CD14-positive monocyte (primary cell): ENCODE measurements around the gene STOML2. TPM values are rescaled to one million over a fixed set of nuclear protein-coding genes. Genes with fewer than 3 reads are reported as not detected.

ENCODE experiments used
- DNase-seq, 3 donors: peaks; one replicate each; pipeline ENCODE4 v3.0.0-alpha.2; 2011 to 2022
- H2AFZ ChIP-seq: 2 replicates; pipeline ENCODE4 v1.6.0; 2012; ENCODE audit warnings: mild to moderate bottlenecking, low read depth, low read length, inconsistent platforms; ENCODE audit not compliant: insufficient read depth, poor library complexity, severe bottlenecking
- H3K27ac ChIP-seq, 2 donors: 1 replicate in 1 of 2; 2 replicates in 1 of 2; pipeline ENCODE4 v1.5.1; 2012 to 2013; ENCODE audit warnings: low read length in 2 of 2, control low read depth in 1 of 2, inconsistent platforms in 1 of 2, low read depth in 1 of 2, mild to moderate bottlenecking in 1 of 2
- H3K27me3 ChIP-seq, 2 donors: one replicate each; pipeline versions ENCODE4 v1.6.0 to v1.6.1; 2011 to 2013; ENCODE audit warnings: low read length in 2 of 2; ENCODE audit not compliant: control insufficient read depth in 2 of 2, insufficient read depth in 2 of 2
- H3K36me3 ChIP-seq, 2 donors: replicated peaks in 1 of 2; 1 replicate in 1 of 2; 2 replicates in 1 of 2; pipeline versions ENCODE4 v1.5.1 to v1.6.1; 2012 to 2013; ENCODE audit warnings: low read length in 2 of 2, control low read depth in 1 of 2, inconsistent platforms in 1 of 2, mild to moderate bottlenecking in 1 of 2; ENCODE audit not compliant: insufficient read depth in 2 of 2, control insufficient read depth in 1 of 2
- H3K4me1 ChIP-seq, 2 donors: 1 replicate in 1 of 2; 2 replicates in 1 of 2; pipeline versions ENCODE4 v1.5.1 to v1.6.1; 2012 to 2013; ENCODE audit warnings: low read length in 2 of 2, control low read depth in 1 of 2, inconsistent platforms in 1 of 2, mild to moderate bottlenecking in 1 of 2, moderate library complexity in 1 of 2; ENCODE audit not compliant: insufficient read depth in 2 of 2, control insufficient read depth in 1 of 2
- H3K4me2 ChIP-seq: replicated peaks from 2 replicates; pipeline ENCODE3; 2012; ENCODE audit warnings: low read length, moderate library complexity, mild to moderate bottlenecking; ENCODE audit not compliant: poor library complexity, severe bottlenecking; ENCODE audit errors: extremely low read depth
- H3K4me3 ChIP-seq, 3 experiments: fragments of 200-600 bp in 1 of 3; sonication (generic) in 1 of 3; replicated peaks in 1 of 3; 1 replicate in 2 of 3; 2 replicates in 1 of 3; pipeline ENCODE4 v1.5.1; 2011 to 2013; ENCODE audit warnings: low read length in 3 of 3, mild to moderate bottlenecking in 3 of 3, control low read depth in 2 of 3, low read depth in 2 of 3, inconsistent platforms in 1 of 3, moderate library complexity in 1 of 3
- H3K79me2 ChIP-seq: 2 replicates; pipeline ENCODE4 v1.6.0; 2012; ENCODE audit warnings: mild to moderate bottlenecking, control low read depth, inconsistent platforms, low read length, moderate library complexity; ENCODE audit not compliant: insufficient read depth
- H3K9ac ChIP-seq: 2 replicates; pipeline ENCODE4 v1.6.0; 2017; ENCODE audit warnings: low read length, mild to moderate bottlenecking; ENCODE audit not compliant: insufficient read depth, poor library complexity, severe bottlenecking
- H3K9me3 ChIP-seq, 2 donors: replicated peaks in 1 of 2; 1 replicate in 1 of 2; 2 replicates in 1 of 2; pipeline versions ENCODE4 v1.5.1 to v1.6.1; 2012 to 2013; ENCODE audit warnings: low read length in 2 of 2, control low read depth in 1 of 2; ENCODE audit not compliant: control insufficient read depth in 1 of 2, insufficient read depth in 1 of 2
- H4K20me1 ChIP-seq: 2 replicates; pipeline ENCODE4 v1.6.0; 2012; ENCODE audit warnings: mild to moderate bottlenecking, low read length, control low read depth, moderate library complexity; ENCODE audit not compliant: insufficient read depth
- H3K27ac Mint-ChIP-seq, 7 donors: one replicate each; pipeline ENCODE4 v1.8.0; 2020; ENCODE audit warnings: mild to moderate bottlenecking in 7 of 7, mixed read lengths in 7 of 7, moderate library complexity in 6 of 7, inconsistent platforms in 2 of 7
- H3K27me3 Mint-ChIP-seq, 3 donors: one replicate each; pipeline ENCODE4 v1.8.0; 2021 to 2022; ENCODE audit warnings: low read depth in 3 of 3, mild to moderate bottlenecking in 3 of 3, mixed read lengths in 3 of 3, moderate library complexity in 3 of 3, inconsistent platforms in 1 of 3
- H3K36me3 Mint-ChIP-seq, 2 donors: one replicate each; pipeline ENCODE4 v1.8.0; 2020; ENCODE audit warnings: mixed read lengths in 2 of 2, inconsistent platforms in 1 of 2, mild to moderate bottlenecking in 1 of 2
- H3K4me1 Mint-ChIP-seq: one replicate; pipeline ENCODE4 v1.8.0; 2020; ENCODE audit warnings: mild to moderate bottlenecking, mixed read lengths
- H3K4me3 Mint-ChIP-seq, 2 donors: one replicate each; pipeline ENCODE4 v1.8.0; 2020; ENCODE audit warnings: mild to moderate bottlenecking in 2 of 2, mixed read lengths in 2 of 2, moderate library complexity in 1 of 2
- H3K9me3 Mint-ChIP-seq, 7 donors: one replicate each; pipeline ENCODE4 v1.8.0; 2020 to 2022; ENCODE audit warnings: mixed read lengths in 7 of 7, mild to moderate bottlenecking in 6 of 7, moderate library complexity in 6 of 7, inconsistent platforms in 2 of 7
- CTCF ChIP-seq: fragments of 200-600 bp; IDR thresholded peaks from one replicate; pipeline ENCODE4 v1.8.0; 2022; ENCODE audit warnings: antibody characterized with exemption, mild to moderate bottlenecking
- WGBS: methylation state at CpG from one replicate; pipeline ENCODE4 v1.1.5; 2013; ENCODE audit warnings: missing lambda C conversion rate; ENCODE audit not compliant: insufficient coverage; 5-methylcytosine and 5-hydroxymethylcytosine counted together
- intact Hi-C, 2 donors: fragments of 100-400 bp; cut with micrococcal nuclease; formaldehyde crosslinking; loops; one replicate each; pipeline versions ENCODE4 v1.15.0 to v1.15.1; 2023
- polyA plus RNA-seq, 3 donors: library from polyadenylated mRNA; depleted of rRNA in 1 of 3; unstranded in 2 of 3; stranded (reverse) in 1 of 3; fragments of 300-500 nt in 2 of 3; fragments of >200 nt in 1 of 3; fragmentation: Illumina TruSeq in 2 of 3; gene quantifications; 1 replicate in 2 of 3; 2 replicates in 1 of 3; pipeline ENCODE4 v1.2.3, GENCODE V29; 2012 to 2021

STOML2 gene
- polyA plus RNA-seq, 3 donors = 45.5 to 62.0 (median 50.3) TPM

GRCh38 chr9:35054871-35055644, 47.9 kb downstream of the STOML2 start:
- peaks cover 68 to 95% of the 10 kb centered on the region in 2 donors for H3K36me3 Mint-ChIP-seq
- H3K27me3 Mint-ChIP-seq = no peaks in the 10 kb centered on the region
- H3K27ac Mint-ChIP-seq = peak overlapping the region in 3 of 7 donors; percentile 1 to 73 (median 12)
- Histone ChIP-seq H3K79me2 (no peaks in the 10 kb centered on the region), H3K36me3 (peaks cover 49 to 99% of the 10 kb centered on the region in 2 donors), H3K27me3 (no peaks in the 10 kb centered on the region), H4K20me1 (peaks cover 36% of the 10 kb centered on the region), H3K4me1 (no peaks in the 10 kb centered on the region), H2AFZ (no peak overlapping the region), H3K27ac (no peak overlapping the region), H3K9me3 (no peaks in the 10 kb centered on the region), H3K9ac (no peak overlapping the region), H3K4me3 (no peak overlapping the region), H3K4me2 (no peak overlapping the region)
- DNase-seq = no peak
- TF ChIP-seq CTCF = no peak
- H3K4me3 Mint-ChIP-seq = no peak overlapping the region
- WGBS = 97% methylated on average over 6 of the region's 14 CpGs
- no peaks in the 10 kb centered on the region for H3K9me3 Mint-ChIP-seq
- intact Hi-C loops = no loop called here
- no peaks in the 10 kb centered on the region for H3K4me1 Mint-ChIP-seq

GRCh38 chr9:35054185-35054835, 48.6 kb downstream of the STOML2 start:
- no peak overlapping the region for H3K27ac ChIP-seq
- H3K9ac ChIP-seq = no peak overlapping the region
- no peaks in the 10 kb centered on the region for H3K9me3 Mint-ChIP-seq
- no peaks in the 10 kb centered on the region for H3K9me3 ChIP-seq
- no peaks in the 10 kb centered on the region for H3K79me2 ChIP-seq
- H3K4me3 Mint-ChIP-seq = no peak overlapping the region
- H3K27me3 ChIP-seq = no peaks in the 10 kb centered on the region
- H3K4me3 ChIP-seq = no peak overlapping the region
- no peak overlapping the region for H2AFZ ChIP-seq
- DNase-seq = no peak
- H3K27me3 Mint-ChIP-seq = no peaks in the 10 kb centered on the region
- peaks cover 29% of the 10 kb centered on the region for H4K20me1 ChIP-seq
- TF ChIP-seq CTCF = no peak
- no peak overlapping the region for H3K4me2 ChIP-seq
- intact Hi-C loops = no loop called here
- H3K36me3 Mint-ChIP-seq = peaks cover 61 to 93% of the 10 kb centered on the region in 2 donors
- H3K36me3 ChIP-seq = peaks cover 46 to 99% of the 10 kb centered on the region in 2 donors
- no peaks in the 10 kb centered on the region for H3K4me1 ChIP-seq
- H3K4me1 Mint-ChIP-seq = no peaks in the 10 kb centered on the region
- H3K27ac Mint-ChIP-seq = peak overlapping the region in 3 of 7 donors; percentile 1 to 73 (median 12)
- 0% methylated on average over 1 of the region's 5 CpGs for WGBS
